Hepatocyte (in vitro differentiated cells): ENCODE data around the gene CFAP90. TPM values are rescaled to one million over a fixed set of nuclear protein-coding genes. Genes with fewer than 3 reads are reported as not detected.

ENCODE experiments used
- DNase-seq: peaks from one replicate; pipeline ENCODE4 v3.0.0-alpha.2; 2016; ENCODE audit warnings: low spot score
- H2AFZ ChIP-seq: fragments of 200-600 bp; sonication (generic); 2 replicates; pipeline ENCODE4 v1.6.0; 2016; ENCODE audit warnings: antibody characterized with exemption, mild to moderate bottlenecking
- H3K27ac ChIP-seq: fragments of 200-600 bp; sonication (generic); 2 replicates; pipeline ENCODE4 v1.5.1; 2016; ENCODE audit warnings: mild to moderate bottlenecking
- H3K27me3 ChIP-seq: fragments of 200-600 bp; sonication (generic); 2 replicates; pipeline ENCODE4 v1.6.1; 2016
- H3K36me3 ChIP-seq: fragments of 200-600 bp; sonication (generic); replicated peaks from 2 replicates; pipeline ENCODE4 v1.5.1; 2016; ENCODE audit warnings: low read depth; ENCODE audit not compliant: insufficient read depth
- H3K4me1 ChIP-seq: fragments of 200-600 bp; sonication (generic); 2 replicates; pipeline ENCODE4 v1.5.1; 2016; ENCODE audit warnings: mild to moderate bottlenecking, moderate library complexity; ENCODE audit not compliant: insufficient read depth
- H3K4me2 ChIP-seq: fragments of 200-600 bp; sonication (generic); 2 replicates; pipeline ENCODE4 v1.6.0; 2016
- H3K4me3 ChIP-seq: fragments of 200-600 bp; sonication (generic); 2 replicates; pipeline ENCODE4 v1.5.1; 2016; ENCODE audit warnings: mild to moderate bottlenecking
- H3K79me2 ChIP-seq: fragments of 200-600 bp; sonication (generic); 2 replicates; pipeline ENCODE4 v1.6.0; 2017; ENCODE audit warnings: mild to moderate bottlenecking
- H3K9me2 ChIP-seq: fragments of 200-600 bp; sonication (generic); replicated peaks from 2 replicates; pipeline ENCODE4 v1.6.0; 2017; ENCODE audit warnings: mild to moderate bottlenecking; ENCODE audit not compliant: insufficient read depth
- H3K9me3 ChIP-seq: fragments of 200-600 bp; sonication (generic); 2 replicates; pipeline ENCODE4 v1.5.1; 2016; ENCODE audit warnings: low read depth, mild to moderate bottlenecking
- H4K20me1 ChIP-seq: fragments of 200-600 bp; sonication (generic); 2 replicates; pipeline ENCODE4 v1.6.0; 2016; ENCODE audit warnings: mild to moderate bottlenecking; ENCODE audit not compliant: insufficient read depth, poor library complexity, severe bottlenecking
- EZH2 ChIP-seq: fragments of 200-600 bp; sonication (generic); IDR thresholded peaks from 2 replicates; pipeline ENCODE4 v1.6.1; 2016; ENCODE audit warnings: antibody characterized with exemption, mild to moderate bottlenecking, borderline replicate concordance
- EZH2phosphoT487 ChIP-seq: fragments of 200-600 bp; sonication (generic); IDR thresholded peaks from one replicate; pipeline ENCODE4 v1.6.1; 2018; ENCODE audit warnings: antibody characterized with exemption, mild to moderate bottlenecking, low read depth, moderate library complexity; ENCODE audit not compliant: unreplicated experiment, severe bottlenecking
- WGBS: methylation state at CpG from one replicate; pipeline ENCODE4 v1.1.6; 2016; ENCODE audit warnings: low lambda C conversion rate; ENCODE audit errors: missing lambda C conversion rate; 5-methylcytosine and 5-hydroxymethylcytosine counted together
- polyA plus RNA-seq: library from polyadenylated mRNA; unstranded; fragments of >200 nt; fragmentation: Nextera tagmentation; extraction: Ambion mirVana; gene quantifications from 2 replicates; pipeline ENCODE4 v1.2.1, GENCODE V29; 2016
- total RNA-seq: library from RNA; depleted of rRNA; stranded (reverse); fragments of >200 nt; gene quantifications from 2 replicates; pipeline ENCODE4 v1.2.3, GENCODE V29; 2014
- TF ChIP-seq, protein P1 (sequence below): fragments of 200-600 bp; sonication (generic); IDR thresholded peaks from 2 replicates; pipeline ENCODE4 v1.5.1; 2016; ENCODE audit warnings: antibody characterized with exemption, mild to moderate bottlenecking; ENCODE audit not compliant: poor library complexity

Gene CFAP90
- total and polyA plus RNA-seq, 2 experiments from 2014 or later, result 0.30 to 1.0 TPM

DNA sequence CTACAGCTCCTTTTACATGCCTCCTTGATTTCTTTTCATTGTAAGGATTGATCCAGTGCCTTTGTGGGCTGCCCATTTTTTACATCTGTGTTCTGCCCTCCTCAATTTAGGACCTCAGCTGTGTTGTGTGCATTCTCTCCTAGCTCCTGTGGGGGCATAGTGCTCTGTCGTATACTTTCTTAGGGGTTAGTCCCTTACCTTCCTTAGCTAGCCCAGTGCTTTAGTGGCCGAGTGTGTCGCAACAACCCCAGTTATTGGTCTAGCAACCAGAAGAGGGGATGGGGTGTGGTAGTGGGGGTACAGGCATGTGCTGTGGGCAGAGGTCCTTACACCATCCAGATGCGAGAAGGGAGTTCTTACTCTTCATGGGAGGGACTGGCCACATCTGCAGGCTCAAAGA is 30.2 kb upstream of the CFAP90 start:
- Histone ChIP-seq H3K4me3 (no peak overlapping the region), H3K79me2 (peaks cover 30% of the 10 kb centered on the region), H3K36me3 (no peaks in the 10 kb centered on the region), H2AFZ (no peak overlapping the region), H3K4me1 (peaks cover 16% of the 10 kb centered on the region), H4K20me1 (no peaks in the 10 kb centered on the region), H3K9me3 (no peaks in the 10 kb centered on the region), H3K27me3 (no peaks in the 10 kb centered on the region), H3K4me2 (no peak overlapping the region), H3K9me2 (no peaks in the 10 kb centered on the region), H3K27ac (no peak overlapping the region)
- WGBS, result 93% methylated on average over 4 of the region's 4 CpGs
- no peak for TF ChIP-seq EZH2phosphoT487
- TF ChIP-seq, protein P1, sequence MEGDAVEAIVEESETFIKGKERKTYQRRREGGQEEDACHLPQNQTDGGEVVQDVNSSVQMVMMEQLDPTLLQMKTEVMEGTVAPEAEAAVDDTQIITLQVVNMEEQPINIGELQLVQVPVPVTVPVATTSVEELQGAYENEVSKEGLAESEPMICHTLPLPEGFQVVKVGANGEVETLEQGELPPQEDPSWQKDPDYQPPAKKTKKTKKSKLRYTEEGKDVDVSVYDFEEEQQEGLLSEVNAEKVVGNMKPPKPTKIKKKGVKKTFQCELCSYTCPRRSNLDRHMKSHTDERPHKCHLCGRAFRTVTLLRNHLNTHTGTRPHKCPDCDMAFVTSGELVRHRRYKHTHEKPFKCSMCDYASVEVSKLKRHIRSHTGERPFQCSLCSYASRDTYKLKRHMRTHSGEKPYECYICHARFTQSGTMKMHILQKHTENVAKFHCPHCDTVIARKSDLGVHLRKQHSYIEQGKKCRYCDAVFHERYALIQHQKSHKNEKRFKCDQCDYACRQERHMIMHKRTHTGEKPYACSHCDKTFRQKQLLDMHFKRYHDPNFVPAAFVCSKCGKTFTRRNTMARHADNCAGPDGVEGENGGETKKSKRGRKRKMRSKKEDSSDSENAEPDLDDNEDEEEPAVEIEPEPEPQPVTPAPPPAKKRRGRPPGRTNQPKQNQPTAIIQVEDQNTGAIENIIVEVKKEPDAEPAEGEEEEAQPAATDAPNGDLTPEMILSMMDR, result no peak
- TF ChIP-seq EZH2, result no peak
- no peak for DNase-seq

DNA sequence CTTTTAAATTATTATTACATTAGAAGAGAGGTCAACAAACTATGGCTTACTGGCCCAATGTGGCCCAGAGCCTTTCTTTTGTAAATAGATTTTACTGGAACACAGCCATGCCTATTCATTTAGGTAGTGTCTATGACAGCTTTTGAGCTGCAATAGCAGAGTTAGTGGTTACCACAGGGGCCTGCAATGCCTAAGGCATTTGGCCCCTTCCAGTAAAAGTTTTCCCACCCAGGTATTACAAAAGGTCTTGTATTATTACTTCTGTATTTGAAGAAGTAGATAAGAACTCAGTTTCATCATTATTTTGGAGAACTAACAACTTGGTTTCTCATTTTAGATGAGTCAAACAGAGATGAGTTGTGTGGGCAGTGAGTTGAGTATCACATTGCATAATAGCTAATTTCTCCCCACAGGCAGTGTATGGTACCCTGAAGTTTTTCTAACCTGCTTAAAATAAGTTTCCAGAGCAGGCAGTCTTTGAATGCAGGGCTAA is 27.5 kb upstream of the CFAP90 start:
- Histone ChIP-seq H4K20me1 (no peaks in the 10 kb centered on the region), H2AFZ (no peak overlapping the region), H3K4me1 (peaks cover 16% of the 10 kb centered on the region), H3K4me2 (peak overlapping the region; percentile 45), H3K9me2 (no peaks in the 10 kb centered on the region), H3K27me3 (no peaks in the 10 kb centered on the region), H3K79me2 (peaks cover 48% of the 10 kb centered on the region), H3K4me3 (no peak overlapping the region), H3K9me3 (no peaks in the 10 kb centered on the region), H3K36me3 (peaks cover 3% of the 10 kb centered on the region), H3K27ac (peak overlapping the region; percentile 26)
- TF ChIP-seq EZH2phosphoT487 (no peak), EZH2 (no peak)
- TF ChIP-seq, protein P1, result no peak
- DNase-seq, result no peak

DNA sequence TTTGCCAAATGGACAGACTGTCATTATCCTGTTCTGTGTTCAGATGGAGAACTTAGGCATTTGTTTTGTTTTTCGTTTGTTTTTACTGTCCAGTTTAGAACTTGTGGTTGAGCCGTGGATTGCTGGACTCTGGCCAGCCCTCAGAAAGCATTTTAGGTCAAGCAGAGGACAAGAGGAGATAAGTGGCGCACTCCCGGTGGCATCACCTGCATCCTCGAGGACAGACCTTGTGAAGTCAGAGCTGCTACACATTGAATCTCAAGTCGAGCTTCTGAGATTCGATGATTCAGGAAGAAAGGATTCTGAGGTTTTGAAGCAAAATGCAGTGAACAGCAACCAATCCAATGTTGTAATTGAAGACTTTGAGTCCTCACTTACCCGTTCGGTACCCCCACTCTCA is 26.9 kb upstream of the CFAP90 start:
- H2AFZ ChIP-seq, result no peak overlapping the region
- no peak overlapping the region for H3K4me2 ChIP-seq
- no peak for DNase-seq
- H3K36me3 ChIP-seq, result peaks cover 3% of the 10 kb centered on the region
- 80% methylated on average over 9 of the region's 9 CpGs for WGBS
- no peaks in the 10 kb centered on the region for H3K27me3 ChIP-seq
- H3K27ac ChIP-seq, result peak overlapping the region; percentile 26
- H3K9me2 ChIP-seq, result no peaks in the 10 kb centered on the region
- H3K4me3 ChIP-seq, result no peak overlapping the region
- no peaks in the 10 kb centered on the region for H3K9me3 ChIP-seq
- H3K79me2 ChIP-seq, result peaks cover 53% of the 10 kb centered on the region
- H3K4me1 ChIP-seq, result peaks cover 16% of the 10 kb centered on the region
- no peaks in the 10 kb centered on the region for H4K20me1 ChIP-seq
- TF ChIP-seq, protein P1, result no peak
- TF ChIP-seq EZH2phosphoT487, result no peak
- no peak for TF ChIP-seq EZH2

DNA sequence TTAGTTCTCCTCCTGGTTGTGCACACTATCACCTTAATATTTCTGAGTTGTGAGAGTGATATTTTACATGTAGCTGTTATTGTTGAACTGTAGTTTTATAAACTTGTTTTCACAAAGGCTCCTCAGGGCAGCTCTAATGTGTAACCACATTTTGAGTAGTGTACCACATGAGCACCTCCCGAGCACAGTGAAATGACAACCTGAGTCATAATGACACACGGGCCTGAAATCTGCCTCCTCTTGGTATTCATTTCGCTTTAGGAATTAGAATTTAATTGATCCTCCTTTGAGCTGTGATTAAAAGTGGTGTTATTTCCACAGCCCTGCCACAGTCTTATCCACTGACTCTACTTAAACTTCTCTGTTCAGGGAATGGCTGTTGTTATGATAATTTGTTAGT is 25.9 kb upstream of the CFAP90 start:
- Histone ChIP-seq H3K9me2 (no peaks in the 10 kb centered on the region), H3K27ac (no peak overlapping the region), H3K9me3 (no peaks in the 10 kb centered on the region), H4K20me1 (peaks cover 5% of the 10 kb centered on the region), H3K27me3 (no peaks in the 10 kb centered on the region), H3K4me3 (no peak overlapping the region), H3K79me2 (peaks cover 59% of the 10 kb centered on the region), H3K4me1 (peaks cover 16% of the 10 kb centered on the region), H3K4me2 (no peak overlapping the region), H3K36me3 (peaks cover 3% of the 10 kb centered on the region), H2AFZ (no peak overlapping the region)
- no peak for DNase-seq
- 87% methylated on average over 3 of the region's 3 CpGs for WGBS
- TF ChIP-seq EZH2phosphoT487, result no peak
- TF ChIP-seq, protein P1, result no peak
- no peak for TF ChIP-seq EZH2
